GM23338 (cell line): Measurements from ENCODE around the gene HLA-F. TPM values are rescaled to one million over a fixed set of nuclear protein-coding genes. Genes with fewer than 3 reads are reported as not detected.

Experiments used
- ATAC-seq: fragments of 200-7000 bp; cut with Tn5 transposase; 3 replicates; pipeline ENCODE4 v1.9.1; 2020
- DNase-seq: peaks from one replicate; pipeline ENCODE4 v3.0.0-alpha.2; 2015; ENCODE audit warnings: low spot score
- H2AFZ ChIP-seq: fragments of 200-600 bp; sonication (generic); 2 replicates; pipeline ENCODE4 v1.8.0; 2016; ENCODE audit warnings: antibody characterized with exemption, mild to moderate bottlenecking, moderate library complexity
- H3F3A ChIP-seq: fragments of 200-600 bp; sonication (generic); replicated peaks from 2 replicates; pipeline ENCODE4 v1.8.0; 2017; ENCODE audit warnings: antibody characterized with exemption, mixed run types, low read depth
- H3K27ac ChIP-seq: fragments of 200-600 bp; sonication (generic); 2 replicates; pipeline ENCODE4 v1.6.1; 2016; ENCODE audit warnings: low read depth
- H3K27me3 ChIP-seq: fragments of 200-600 bp; sonication (generic); 2 replicates; pipeline ENCODE4 v1.8.0; 2016; ENCODE audit warnings: mild to moderate bottlenecking, mixed run types, moderate library complexity; ENCODE audit not compliant: insufficient read depth
- H3K36me3 ChIP-seq: fragments of 200-600 bp; sonication (generic); 2 replicates; pipeline ENCODE4 v1.8.0; 2016; ENCODE audit warnings: mild to moderate bottlenecking; ENCODE audit not compliant: insufficient read depth
- H3K4me1 ChIP-seq: fragments of 200-600 bp; sonication (generic); 2 replicates; pipeline ENCODE4 v1.8.0; 2016; ENCODE audit warnings: mild to moderate bottlenecking, moderate library complexity; ENCODE audit not compliant: insufficient read depth
- H3K4me2 ChIP-seq: fragments of 200-600 bp; sonication (generic); 2 replicates; pipeline ENCODE4 v1.7.1; 2017; ENCODE audit warnings: mixed run types
- H3K4me3 ChIP-seq: fragments of 200-600 bp; sonication (generic); 2 replicates; pipeline ENCODE4 v1.6.1; 2016; ENCODE audit warnings: mixed run types
- H3K79me2 ChIP-seq: fragments of 200-600 bp; sonication (generic); replicated peaks from 2 replicates; pipeline ENCODE4 v1.8.0; 2017; ENCODE audit warnings: mild to moderate bottlenecking; ENCODE audit not compliant: insufficient read depth
- H3K9me2 ChIP-seq: fragments of 200-600 bp; sonication (generic); 2 replicates; pipeline ENCODE4 v1.8.0; 2017; ENCODE audit not compliant: insufficient read depth
- H4K20me1 ChIP-seq: fragments of 200-600 bp; sonication (generic); replicated peaks from 2 replicates; pipeline ENCODE4 v1.8.0; 2017; ENCODE audit warnings: mild to moderate bottlenecking; ENCODE audit not compliant: insufficient read depth
- H3K27ac Mint-ChIP-seq: 2 replicates; pipeline ENCODE4 v1.8.0; 2020; ENCODE audit warnings: inconsistent platforms, mild to moderate bottlenecking, moderate library complexity, mixed read lengths
- H3K27me3 Mint-ChIP-seq: 3 replicates; pipeline ENCODE4 v1.8.0; 2022; ENCODE audit warnings: low read depth, mild to moderate bottlenecking, moderate library complexity, mixed read lengths, inconsistent platforms; ENCODE audit not compliant: insufficient read depth, poor library complexity
- H3K36me3 Mint-ChIP-seq: 3 replicates; pipeline ENCODE4 v1.8.0; 2021; ENCODE audit warnings: low read depth, mild to moderate bottlenecking, inconsistent platforms, moderate library complexity, mixed read lengths
- H3K4me1 Mint-ChIP-seq: 3 replicates; pipeline ENCODE4 v1.8.0; 2020; ENCODE audit warnings: mild to moderate bottlenecking, inconsistent platforms, mixed read lengths
- H3K4me3 Mint-ChIP-seq: 3 replicates; pipeline ENCODE4 v1.8.0; 2021; ENCODE audit warnings: moderate library complexity, mild to moderate bottlenecking, inconsistent platforms, mixed read lengths
- H3K9me3 Mint-ChIP-seq: 3 replicates; pipeline ENCODE4 v1.8.0; 2020; ENCODE audit warnings: moderate library complexity, mild to moderate bottlenecking, inconsistent platforms, mixed read lengths
- CREB1 ChIP-seq: fragments of 250-450 bp; sonication (Bioruptor Pico); IDR thresholded peaks from 2 replicates; pipeline ENCODE4 v1.5.0; 2020; ENCODE audit warnings: low read depth, mild to moderate bottlenecking, moderate library complexity
- EZH2phosphoT487 ChIP-seq: fragments of 200-600 bp; sonication (generic); IDR thresholded peaks from one replicate; pipeline ENCODE4 v1.8.1; 2018; ENCODE audit warnings: antibody characterized with exemption; ENCODE audit not compliant: unreplicated experiment
- NANOG ChIP-seq: IDR thresholded peaks from 2 replicates; pipeline ENCODE4 v1.6.1; 2016; ENCODE audit warnings: antibody characterized with exemption, borderline replicate concordance
- STAT1 ChIP-seq: IDR thresholded peaks from one replicate; pipeline ENCODE4 v1.6.1; 2016; ENCODE audit warnings: antibody characterized with exemption; ENCODE audit not compliant: unreplicated experiment
- ZNF331 ChIP-seq: fragments of 250-450 bp; sonication (Bioruptor Pico); IDR thresholded peaks from 2 replicates; pipeline ENCODE4 v1.5.0; 2020; ENCODE audit warnings: low read depth, mild to moderate bottlenecking, moderate library complexity
- ZNF462 ChIP-seq: fragments of 250-450 bp; sonication (Bioruptor Pico); IDR thresholded peaks from 2 replicates; pipeline ENCODE4 v1.5.0; 2020; ENCODE audit warnings: mild to moderate bottlenecking, moderate library complexity
- polyA plus RNA-seq: library from polyadenylated mRNA; unstranded; fragments of >200 nt; fragmentation: Nextera tagmentation; extraction: Ambion mirVana; gene quantifications from 2 replicates; pipeline ENCODE4 v1.2.1, GENCODE V29; 2016
- total RNA-seq: library from RNA; depleted of rRNA; stranded (reverse); fragments of >200 nt; shearing (Covaris generic); gene quantifications from 2 replicates; pipeline ENCODE4 v1.2.3, GENCODE V29; 2014
- TF ChIP-seq, protein P1 (sequence below): IDR thresholded peaks from 2 replicates; pipeline ENCODE4 v1.6.1; 2016; ENCODE audit warnings: antibody characterized with exemption
- TF ChIP-seq, protein P2 (sequence below), 2 experiments: fragments of 200-600 bp in 1 of 2; sonication (generic) in 1 of 2; conservative IDR thresholded peaks; 2 replicates each; pipeline versions ENCODE4 v1.5.1 to v1.6.1; 2016 to 2017; ENCODE audit warnings: antibody characterized with exemption in 2 of 2, low read depth in 2 of 2, mild to moderate bottlenecking in 2 of 2, moderate library complexity in 1 of 2

The HLA-F gene
- total and polyA plus RNA-seq, 2 experiments from 2014 or later, result 4.4 to 10.4 TPM

GRCh38 chr6:29710281-29710941, 12.8 kb upstream of the HLA-F start (continued):
- TF ChIP-seq ZNF462 (CRISPR knock-in tag) (no peak), ZNF331 (no peak), CREB1 (CRISPR knock-in tag) (no peak), NANOG (no peak)
- TF ChIP-seq, protein P1, sequence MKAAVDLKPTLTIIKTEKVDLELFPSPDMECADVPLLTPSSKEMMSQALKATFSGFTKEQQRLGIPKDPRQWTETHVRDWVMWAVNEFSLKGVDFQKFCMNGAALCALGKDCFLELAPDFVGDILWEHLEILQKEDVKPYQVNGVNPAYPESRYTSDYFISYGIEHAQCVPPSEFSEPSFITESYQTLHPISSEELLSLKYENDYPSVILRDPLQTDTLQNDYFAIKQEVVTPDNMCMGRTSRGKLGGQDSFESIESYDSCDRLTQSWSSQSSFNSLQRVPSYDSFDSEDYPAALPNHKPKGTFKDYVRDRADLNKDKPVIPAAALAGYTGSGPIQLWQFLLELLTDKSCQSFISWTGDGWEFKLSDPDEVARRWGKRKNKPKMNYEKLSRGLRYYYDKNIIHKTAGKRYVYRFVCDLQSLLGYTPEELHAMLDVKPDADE, result no peak

DNA sequence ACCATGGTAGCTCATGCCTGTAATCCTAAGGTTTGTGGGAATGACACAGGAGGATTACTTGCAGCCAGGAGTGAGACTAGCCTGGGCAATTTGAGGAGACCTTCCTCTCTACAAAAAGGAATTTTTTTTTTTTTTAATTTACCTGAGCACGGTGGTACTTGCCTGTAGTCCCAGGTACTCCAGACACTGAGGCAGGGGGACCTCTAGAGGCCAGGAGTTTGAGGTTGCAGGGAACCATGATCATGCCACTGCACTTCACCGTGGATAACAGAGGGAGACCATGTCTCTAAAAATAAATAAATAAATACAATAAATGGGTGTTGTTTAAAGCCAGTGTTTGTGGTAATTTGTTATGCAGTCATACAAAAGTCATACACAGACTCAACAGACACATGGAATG, 2.4 kb upstream of the HLA-F start:
- TF ChIP-seq, protein P2, sequence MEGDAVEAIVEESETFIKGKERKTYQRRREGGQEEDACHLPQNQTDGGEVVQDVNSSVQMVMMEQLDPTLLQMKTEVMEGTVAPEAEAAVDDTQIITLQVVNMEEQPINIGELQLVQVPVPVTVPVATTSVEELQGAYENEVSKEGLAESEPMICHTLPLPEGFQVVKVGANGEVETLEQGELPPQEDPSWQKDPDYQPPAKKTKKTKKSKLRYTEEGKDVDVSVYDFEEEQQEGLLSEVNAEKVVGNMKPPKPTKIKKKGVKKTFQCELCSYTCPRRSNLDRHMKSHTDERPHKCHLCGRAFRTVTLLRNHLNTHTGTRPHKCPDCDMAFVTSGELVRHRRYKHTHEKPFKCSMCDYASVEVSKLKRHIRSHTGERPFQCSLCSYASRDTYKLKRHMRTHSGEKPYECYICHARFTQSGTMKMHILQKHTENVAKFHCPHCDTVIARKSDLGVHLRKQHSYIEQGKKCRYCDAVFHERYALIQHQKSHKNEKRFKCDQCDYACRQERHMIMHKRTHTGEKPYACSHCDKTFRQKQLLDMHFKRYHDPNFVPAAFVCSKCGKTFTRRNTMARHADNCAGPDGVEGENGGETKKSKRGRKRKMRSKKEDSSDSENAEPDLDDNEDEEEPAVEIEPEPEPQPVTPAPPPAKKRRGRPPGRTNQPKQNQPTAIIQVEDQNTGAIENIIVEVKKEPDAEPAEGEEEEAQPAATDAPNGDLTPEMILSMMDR (conservative IDR thresholded peaks at IDR 0.05; ENCODE audit: low read depth in 2 of 2), result peak; percentile 53 to 77
- no peak for TF ChIP-seq EZH2phosphoT487
- no peak for TF ChIP-seq ZNF331
- TF ChIP-seq STAT1, result no peak
- Histone ChIP-seq H2AFZ (no peak overlapping the region; the same call in 1 of the 2 replicates), H3K27me3 (peaks cover 49% of the 10 kb centered on the region), H3K9me2 (no peaks in the 10 kb centered on the region), H3K4me2 (no peak overlapping the region), H3K36me3 (no peaks in the 10 kb centered on the region), H3K27ac (no peak overlapping the region), H3K4me3 (no peak overlapping the region), H3K4me1 (peaks cover 5% of the 10 kb centered on the region; the same call in 1 of the 2 replicates), H3K79me2 (no peaks in the 10 kb centered on the region), H4K20me1 (no peaks in the 10 kb centered on the region), H3F3A (no peaks in the 10 kb centered on the region)
- Mint-ChIP-seq H3K4me1 (no peaks in the 10 kb centered on the region; the same call in 1 of the 3 replicates), H3K9me3 (no peaks in the 10 kb centered on the region), H3K27me3 (peaks cover 41% of the 10 kb centered on the region), H3K36me3 (no peaks in the 10 kb centered on the region), H3K4me3 (no peak overlapping the region), H3K27ac (no peak overlapping the region)
- ATAC-seq (peak; percentile 44), DNase-seq (peak; percentile 76)
